GM12878 (cell line): Measurements from ENCODE around the gene TIGAR. TPM values are rescaled to one million over a fixed set of nuclear protein-coding genes. Genes with fewer than 3 reads are reported as not detected.

Source experiments
- CREB1 ChIP-seq: IDR thresholded peaks from 2 replicates; pipeline ENCODE4 v1.6.1; 2012; ENCODE audit warnings: low read depth, mild to moderate bottlenecking, inconsistent platforms
- E2F8 ChIP-seq: fragments of 450-650 bp; IDR thresholded peaks from 2 replicates; pipeline ENCODE4 v1.6.1; 2018; ENCODE audit warnings: mild to moderate bottlenecking, low read depth, moderate library complexity; ENCODE audit not compliant: partially characterized antibody
- IRF3 ChIP-seq: fragments of 450-650 bp; IDR thresholded peaks from 2 replicates; pipeline ENCODE4 v1.6.1; 2014; ENCODE audit warnings: mild to moderate bottlenecking
- KLF5 ChIP-seq: fragments of 450-650 bp; IDR thresholded peaks from 2 replicates; pipeline ENCODE4 v1.6.1; 2014; ENCODE audit warnings: mild to moderate bottlenecking; ENCODE audit not compliant: partially characterized antibody
- NKRF ChIP-seq: fragments of 450-650 bp; conservative IDR thresholded peaks from 2 replicates; pipeline ENCODE4 v1.6.1; 2017; ENCODE audit warnings: mild to moderate bottlenecking, moderate library complexity
- PBX3 ChIP-seq: IDR thresholded peaks from 2 replicates; pipeline ENCODE4 v1.6.1; 2011; ENCODE audit warnings: mild to moderate bottlenecking, low read depth, low read length, moderate library complexity; ENCODE audit not compliant: insufficient replicate concordance
- SIX5 ChIP-seq: IDR thresholded peaks from 2 replicates; pipeline ENCODE4 v1.6.1; 2011; ENCODE audit warnings: mild to moderate bottlenecking, low read depth, low read length, moderate library complexity; ENCODE audit not compliant: severe bottlenecking
- SUZ12 ChIP-seq: fragments of 200-600 bp; sonication (generic); IDR thresholded peaks from one replicate; pipeline ENCODE4 v1.6.1; 2018; ENCODE audit warnings: antibody characterized with exemption, mild to moderate bottlenecking; ENCODE audit not compliant: unreplicated experiment
- polyA plus RNA-seq, 11 experiments: library from polyadenylated mRNA; depleted of rRNA in 4 of 11; unstranded in 6 of 11; stranded (reverse) in 5 of 11; fragments of >200 nt; fragmentation: Nextera tagmentation in 4 of 11; fragmentation: Illumina TruSeq in 1 of 11; extraction: Ambion mirVana in 4 of 11; extraction: Trizol in 1 of 11; gene quantifications; 1 replicate in 1 of 11; 2 replicates in 10 of 11; pipeline versions ENCODE4 v1.2.1 to v1.2.3, GENCODE V29; 2011 to 2016; ENCODE audit warnings: inconsistent platforms in 2 of 11, missing spikeins in 2 of 11, low read depth in 1 of 11
- total RNA-seq, 4 experiments: library from RNA; depleted of rRNA in 3 of 4; stranded (reverse); fragments of >200 nt in 3 of 4; fragmentation: Illumina TruSeq in 1 of 4; extraction: Trizol in 1 of 4; gene quantifications; 2 replicates each; pipeline versions ENCODE4 v1.2.1 to v1.2.3, GENCODE V29; 2013 to 2021
- TF ChIP-seq, protein P1 (sequence below): fragments of 450-650 bp; formaldehyde crosslinking; IDR thresholded peaks from 2 replicates; pipeline ENCODE4 v1.4.0; 2022; ENCODE audit warnings: mild to moderate bottlenecking, moderate library complexity
- TF ChIP-seq, protein P2 (sequence below): fragments of 450-650 bp; IDR thresholded peaks from 2 replicates; pipeline ENCODE4 v1.6.1; 2018; ENCODE audit warnings: borderline replicate concordance, mild to moderate bottlenecking; ENCODE audit not compliant: partially characterized antibody

TIGAR gene
- total and polyA plus RNA-seq, 10 of the 15 experiments (the other 5 are each of a cell fraction or from before 2014, with no cell fraction given), result 7.6 to 45.7 (median 16.5) TPM

DNA sequence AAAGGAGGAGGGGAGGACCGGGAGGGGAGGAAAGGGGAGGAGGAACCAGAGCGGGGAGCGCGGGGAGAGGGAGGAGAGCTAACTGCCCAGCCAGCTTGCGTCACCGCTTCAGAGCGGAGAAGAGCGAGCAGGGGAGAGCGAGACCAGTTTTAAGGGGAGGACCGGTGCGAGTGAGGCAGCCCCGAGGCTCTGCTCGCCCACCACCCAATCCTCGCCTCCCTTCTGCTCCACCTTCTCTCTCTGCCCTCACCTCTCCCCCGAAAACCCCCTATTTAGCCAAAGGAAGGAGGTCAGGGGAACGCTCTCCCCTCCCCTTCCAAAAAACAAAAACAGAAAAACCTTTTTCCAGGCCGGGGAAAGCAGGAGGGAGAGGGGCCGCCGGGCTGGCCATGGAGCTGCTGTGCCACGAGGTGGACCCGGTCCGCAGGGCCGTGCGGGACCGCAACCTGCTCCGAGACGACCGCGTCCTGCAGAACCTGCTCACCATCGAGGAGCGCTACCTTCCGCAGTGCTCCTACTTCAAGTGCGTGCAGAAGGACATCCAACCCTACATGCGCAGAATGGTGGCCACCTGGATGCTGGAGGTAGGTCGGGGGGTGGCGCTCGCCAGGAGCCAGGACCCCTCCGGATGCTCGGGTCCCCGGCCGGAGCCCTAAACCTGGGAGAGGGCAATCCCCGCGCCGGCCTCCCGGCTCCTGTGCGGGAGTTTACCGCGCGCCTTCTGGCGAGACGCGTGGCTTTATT, 47.2 kb upstream of the TIGAR start, which contains the start of gene CCND2 (continued):
- TF ChIP-seq E2F8 (no peak), SIX5 (no peak), IRF3 (no peak), PBX3 (no peak), KLF5 (peak; percentile 21), CREB1 (peak; percentile 73; the same call in 1 of the 2 replicates), NKRF (peak; percentile 55; the same call in 1 of the 2 replicates), SUZ12 (no peak)
- TF ChIP-seq, protein P1, sequence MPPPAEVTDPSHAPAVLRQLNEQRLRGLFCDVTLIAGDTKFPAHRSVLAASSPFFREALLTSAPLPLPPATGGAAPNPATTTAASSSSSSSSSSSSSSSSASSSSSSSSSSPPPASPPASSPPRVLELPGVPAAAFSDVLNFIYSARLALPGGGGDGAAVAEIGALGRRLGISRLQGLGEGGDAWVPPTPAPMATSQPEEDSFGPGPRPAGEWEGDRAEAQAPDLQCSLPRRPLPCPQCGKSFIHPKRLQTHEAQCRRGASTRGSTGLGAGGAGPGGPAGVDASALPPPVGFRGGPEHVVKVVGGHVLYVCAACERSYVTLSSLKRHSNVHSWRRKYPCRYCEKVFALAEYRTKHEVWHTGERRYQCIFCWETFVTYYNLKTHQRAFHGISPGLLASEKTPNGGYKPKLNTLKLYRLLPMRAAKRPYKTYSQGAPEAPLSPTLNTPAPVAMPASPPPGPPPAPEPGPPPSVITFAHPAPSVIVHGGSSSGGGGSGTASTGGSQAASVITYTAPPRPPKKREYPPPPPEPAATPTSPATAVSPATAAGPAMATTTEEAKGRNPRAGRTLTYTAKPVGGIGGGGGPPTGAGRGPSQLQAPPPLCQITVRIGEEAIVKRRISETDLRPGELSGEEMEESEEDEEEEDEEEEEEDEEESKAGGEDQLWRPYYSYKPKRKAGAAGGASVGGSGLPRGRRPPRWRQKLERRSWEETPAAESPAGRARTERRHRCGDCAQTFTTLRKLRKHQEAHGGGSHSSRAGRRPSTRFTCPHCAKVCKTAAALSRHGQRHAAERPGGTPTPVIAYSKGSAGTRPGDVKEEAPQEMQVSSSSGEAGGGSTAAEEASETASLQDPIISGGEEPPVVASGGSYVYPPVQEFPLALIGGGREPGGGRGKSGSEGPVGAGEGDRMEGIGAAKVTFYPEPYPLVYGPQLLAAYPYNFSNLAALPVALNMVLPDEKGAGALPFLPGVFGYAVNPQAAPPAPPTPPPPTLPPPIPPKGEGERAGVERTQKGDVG (CRISPR knock-in tag), result no peak
- TF ChIP-seq, protein P2, sequence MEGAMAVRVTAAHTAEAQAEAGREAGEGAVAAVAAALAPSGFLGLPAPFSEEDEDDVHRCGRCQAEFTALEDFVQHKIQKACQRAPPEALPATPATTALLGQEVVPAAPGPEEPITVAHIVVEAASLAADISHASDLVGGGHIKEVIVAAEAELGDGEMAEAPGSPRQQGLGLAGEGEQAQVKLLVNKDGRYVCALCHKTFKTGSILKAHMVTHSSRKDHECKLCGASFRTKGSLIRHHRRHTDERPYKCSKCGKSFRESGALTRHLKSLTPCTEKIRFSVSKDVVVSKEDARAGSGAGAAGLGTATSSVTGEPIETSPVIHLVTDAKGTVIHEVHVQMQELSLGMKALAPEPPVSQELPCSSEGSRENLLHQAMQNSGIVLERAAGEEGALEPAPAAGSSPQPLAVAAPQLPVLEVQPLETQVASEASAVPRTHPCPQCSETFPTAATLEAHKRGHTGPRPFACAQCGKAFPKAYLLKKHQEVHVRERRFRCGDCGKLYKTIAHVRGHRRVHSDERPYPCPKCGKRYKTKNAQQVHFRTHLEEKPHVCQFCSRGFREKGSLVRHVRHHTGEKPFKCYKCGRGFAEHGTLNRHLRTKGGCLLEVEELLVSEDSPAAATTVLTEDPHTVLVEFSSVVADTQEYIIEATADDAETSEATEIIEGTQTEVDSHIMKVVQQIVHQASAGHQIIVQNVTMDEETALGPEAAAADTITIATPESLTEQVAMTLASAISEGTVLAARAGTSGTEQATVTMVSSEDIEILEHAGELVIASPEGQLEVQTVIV, result no peak
